Activated naive CD8-positive, alpha-beta T cell treated with anti-CD3 and anti-CD28 coated beads for 36 hours (primary cell): ENCODE results near the gene NDUFA7. TPM values are rescaled to one million over a fixed set of nuclear protein-coding genes. Genes with fewer than 3 reads are reported as not detected.
"Not testable (repeated sequence)": the region's sequence is repeated elsewhere in the genome, so short reads cannot be mapped to it uniquely, and the experiment has no call there.

Source experiments
- DNase-seq: peaks from one replicate; pipeline ENCODE4 v3.0.0; 2021
- H3K27ac Mint-ChIP-seq: one replicate; pipeline ENCODE4 v1.8.0; 2022; ENCODE audit warnings: mild to moderate bottlenecking, moderate library complexity, mixed read lengths
- H3K27me3 Mint-ChIP-seq: one replicate; pipeline ENCODE4 v1.8.0; 2022; ENCODE audit warnings: mild to moderate bottlenecking, mixed read lengths
- H3K36me3 Mint-ChIP-seq: one replicate; pipeline ENCODE4 v1.8.0; 2021; ENCODE audit warnings: mild to moderate bottlenecking, mixed read lengths
- H3K4me1 Mint-ChIP-seq: one replicate; pipeline ENCODE4 v1.8.0; 2021; ENCODE audit warnings: mixed read lengths
- H3K4me3 Mint-ChIP-seq: one replicate; pipeline ENCODE4 v1.8.0; 2022; ENCODE audit warnings: mild to moderate bottlenecking, moderate library complexity, mixed read lengths
- H3K9me3 Mint-ChIP-seq: one replicate; pipeline ENCODE4 v1.8.0; 2022; ENCODE audit warnings: mixed read lengths
- total RNA-seq, 2 experiments: library from RNA; stranded (reverse); gene quantifications; one replicate each; pipeline ENCODE4 v1.2.3, GENCODE V29; 2021

Gene NDUFA7
- total RNA-seq, 2 experiments from 2014 or later, result 78.0 to 84.8 TPM

GRCh38 chr19:8333767-8334457, 12.7 kb upstream of the NDUFA7 start:
- Mint-ChIP-seq H3K4me1 (peaks cover 4% of the 10 kb centered on the region), H3K36me3 (no peaks in the 10 kb centered on the region), H3K27me3 (peaks cover 42% of the 10 kb centered on the region), H3K27ac (no peak overlapping the region), H3K4me3 (no peak overlapping the region), H3K9me3 (no peaks in the 10 kb centered on the region)
- no peak for DNase-seq

GRCh38 chr19:8332976-8333766, 12.0 kb upstream of the NDUFA7 start:
- no peak overlapping the region for H3K4me3 Mint-ChIP-seq
- no peaks in the 10 kb centered on the region for H3K36me3 Mint-ChIP-seq
- no peak overlapping the region for H3K27ac Mint-ChIP-seq
- DNase-seq, result no peak
- H3K27me3 Mint-ChIP-seq, result peaks cover 37% of the 10 kb centered on the region
- H3K4me1 Mint-ChIP-seq, result peaks cover 4% of the 10 kb centered on the region
- no peaks in the 10 kb centered on the region for H3K9me3 Mint-ChIP-seq

- DNase-seq, result no peak
- H3K27ac Mint-ChIP-seq, result no peak overlapping the region
- H3K4me3 Mint-ChIP-seq, result no peak overlapping the region
- H3K4me1 Mint-ChIP-seq, result peaks cover 2% of the 10 kb centered on the region
- no peaks in the 10 kb centered on the region for H3K36me3 Mint-ChIP-seq
- H3K9me3 Mint-ChIP-seq, result no peaks in the 10 kb centered on the region
- H3K27me3 Mint-ChIP-seq, result peaks cover 20% of the 10 kb centered on the region
These were observed 10.2 kb upstream of the NDUFA7 start for GRCh38 chr19:8331263-8331845.

DNA sequence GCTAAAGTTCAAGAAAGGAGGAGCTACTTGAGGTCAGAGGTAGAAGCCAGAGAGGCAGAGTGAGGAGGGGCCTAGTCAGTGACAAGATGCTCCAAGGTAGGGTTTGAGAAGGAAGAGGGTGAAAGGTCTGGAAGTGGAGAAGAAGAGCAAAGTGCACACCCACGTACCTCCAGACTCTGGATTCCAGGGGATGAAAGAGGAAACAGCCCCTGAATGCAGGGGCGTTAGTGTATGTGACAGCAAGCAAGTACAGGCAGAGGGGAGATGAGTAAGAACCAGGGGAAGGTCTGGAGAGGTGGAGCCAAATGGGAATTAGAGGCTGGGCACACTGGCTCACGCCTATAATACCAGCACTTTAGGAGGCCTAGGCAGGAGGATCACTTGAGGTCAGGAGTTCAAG, 8.8 kb upstream of the NDUFA7 start:
- Mint-ChIP-seq H3K9me3 (no peaks in the 10 kb centered on the region), H3K4me1 (peaks cover 4% of the 10 kb centered on the region), H3K4me3 (no peak overlapping the region), H3K27ac (no peak overlapping the region), H3K36me3 (no peaks in the 10 kb centered on the region), H3K27me3 (peaks cover 12% of the 10 kb centered on the region)
- DNase-seq, result no peak

GRCh38 chr19:8325454-8325853, 4.3 kb upstream of the NDUFA7 start:
- Mint-ChIP-seq H3K4me3 (no peak overlapping the region), H3K27me3 (no peaks in the 10 kb centered on the region), H3K9me3 (no peaks in the 10 kb centered on the region), H3K4me1 (peaks cover 14% of the 10 kb centered on the region), H3K27ac (no peak overlapping the region), H3K36me3 (peaks cover 32% of the 10 kb centered on the region)
- no peak for DNase-seq

DNA sequence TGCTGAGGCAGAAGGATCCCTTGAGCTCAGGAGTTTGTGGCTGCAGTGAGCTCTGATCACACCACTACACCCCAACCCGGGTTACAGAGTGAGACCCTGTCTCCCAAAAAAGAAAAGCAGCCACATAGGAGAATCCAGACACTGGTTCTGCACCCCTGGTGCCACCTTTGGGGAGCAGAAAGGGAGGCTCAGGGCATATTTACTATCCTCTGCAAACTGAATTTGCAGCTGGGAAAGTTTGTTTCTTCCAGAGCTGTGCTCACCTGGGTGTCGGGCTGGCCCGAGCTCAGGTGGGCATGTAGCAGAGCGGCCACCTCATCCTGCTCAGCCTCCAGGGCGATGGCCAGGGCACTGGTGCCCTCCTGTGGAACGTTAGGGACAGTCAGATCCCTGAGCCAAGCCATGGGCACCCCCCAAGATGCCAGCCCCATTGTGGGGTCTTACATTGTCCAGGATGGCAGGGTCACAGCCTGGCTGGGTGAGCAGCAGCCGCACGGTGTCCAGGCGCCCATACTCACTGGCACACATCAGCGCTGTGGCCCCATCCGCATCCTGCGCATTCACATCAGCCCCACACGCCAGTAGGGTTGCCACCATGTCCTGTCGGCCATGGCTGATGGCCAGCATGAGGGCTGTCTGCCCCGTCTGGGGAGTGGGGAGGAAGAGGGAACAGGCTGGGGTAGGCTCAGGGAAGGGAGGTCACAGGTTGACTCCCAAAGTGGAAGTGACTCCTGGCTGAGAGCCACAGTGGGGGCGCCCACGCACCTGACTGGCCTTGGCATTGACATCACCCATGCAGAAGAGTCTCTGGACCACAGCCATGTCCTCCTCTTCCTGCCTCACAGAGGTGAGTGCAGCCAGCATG, 3.2 kb upstream of the NDUFA7 start:
- Mint-ChIP-seq H3K9me3 (no peaks in the 10 kb centered on the region), H3K36me3 (peaks cover 34% of the 10 kb centered on the region), H3K27me3 (no peaks in the 10 kb centered on the region), H3K4me3 (peak overlapping the region; percentile 97), H3K4me1 (peaks cover 21% of the 10 kb centered on the region), H3K27ac (peak overlapping the region; percentile 48)
- DNase-seq, result no peak

DNA sequence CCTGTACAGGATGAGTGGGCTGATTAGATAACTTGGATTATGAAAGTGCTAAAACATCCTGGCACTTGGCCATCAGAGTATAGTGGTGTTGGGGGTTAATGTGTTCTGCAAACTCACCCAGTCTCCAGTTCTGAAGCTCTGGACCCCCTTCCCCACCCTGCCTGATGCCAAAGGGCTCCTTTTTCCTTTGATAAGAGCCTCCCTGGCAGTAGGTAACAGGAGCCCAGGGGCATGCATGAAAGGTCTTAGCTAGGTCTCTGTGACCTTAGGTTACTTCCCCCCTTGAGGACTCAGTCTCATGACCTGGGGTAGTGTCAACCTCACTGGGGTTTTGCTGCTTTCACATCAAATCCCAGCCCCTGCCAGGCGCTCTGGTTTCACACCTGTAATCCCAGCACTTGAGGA, 2.6 kb upstream of the NDUFA7 start:
- Mint-ChIP-seq H3K27me3 (no peaks in the 10 kb centered on the region), H3K9me3 (no peaks in the 10 kb centered on the region), H3K27ac (peak overlapping the region; percentile 48), H3K4me3 (peak overlapping the region; percentile 97), H3K36me3 (peaks cover 35% of the 10 kb centered on the region), H3K4me1 (peaks cover 23% of the 10 kb centered on the region)
- no peak for DNase-seq

GRCh38 chr19:8322638-8322997, 1.4 kb upstream of the NDUFA7 start:
- H3K27ac Mint-ChIP-seq, result peak overlapping the region; percentile 95
- no peak for DNase-seq
- no peaks in the 10 kb centered on the region for H3K27me3 Mint-ChIP-seq
- H3K9me3 Mint-ChIP-seq, result no peaks in the 10 kb centered on the region
- H3K4me1 Mint-ChIP-seq, result peaks cover 23% of the 10 kb centered on the region
- H3K4me3 Mint-ChIP-seq, result peak overlapping the region; percentile 97
- H3K36me3 Mint-ChIP-seq, result peaks cover 37% of the 10 kb centered on the region

- H3K27ac Mint-ChIP-seq, result peak overlapping the region; percentile 95
- H3K4me3 Mint-ChIP-seq, result peak overlapping the region; percentile 97
- no peak for DNase-seq
- peaks cover 42% of the 10 kb centered on the region for H3K36me3 Mint-ChIP-seq
- peaks cover 23% of the 10 kb centered on the region for H3K4me1 Mint-ChIP-seq
- H3K9me3 Mint-ChIP-seq, result no peaks in the 10 kb centered on the region
- no peaks in the 10 kb centered on the region for H3K27me3 Mint-ChIP-seq
These were observed 937 bp upstream of the NDUFA7 start for GRCh38 chr19:8321986-8322637.

GRCh38 chr19:8320564-8321066, 560 bp downstream of the NDUFA7 start:
- DNase-seq, result peak; percentile 26
- peak overlapping the region; percentile 95 for H3K27ac Mint-ChIP-seq
- H3K9me3 Mint-ChIP-seq, result no peaks in the 10 kb centered on the region
- peak overlapping the region; percentile 97 for H3K4me3 Mint-ChIP-seq
- peaks cover 47% of the 10 kb centered on the region for H3K36me3 Mint-ChIP-seq
- no peaks in the 10 kb centered on the region for H3K27me3 Mint-ChIP-seq
- H3K4me1 Mint-ChIP-seq, result peaks cover 25% of the 10 kb centered on the region

- H3K4me1 Mint-ChIP-seq, result peaks cover 23% of the 10 kb centered on the region
- peaks cover 50% of the 10 kb centered on the region for H3K36me3 Mint-ChIP-seq
- H3K4me3 Mint-ChIP-seq, result peak overlapping the region; percentile 97
- no peaks in the 10 kb centered on the region for H3K9me3 Mint-ChIP-seq
- H3K27ac Mint-ChIP-seq, result peak overlapping the region; percentile 95
- H3K27me3 Mint-ChIP-seq, result no peaks in the 10 kb centered on the region
- DNase-seq, result no peak
These were observed 1.2 kb downstream of the NDUFA7 start for GRCh38 chr19:8319807-8320520.

DNA sequence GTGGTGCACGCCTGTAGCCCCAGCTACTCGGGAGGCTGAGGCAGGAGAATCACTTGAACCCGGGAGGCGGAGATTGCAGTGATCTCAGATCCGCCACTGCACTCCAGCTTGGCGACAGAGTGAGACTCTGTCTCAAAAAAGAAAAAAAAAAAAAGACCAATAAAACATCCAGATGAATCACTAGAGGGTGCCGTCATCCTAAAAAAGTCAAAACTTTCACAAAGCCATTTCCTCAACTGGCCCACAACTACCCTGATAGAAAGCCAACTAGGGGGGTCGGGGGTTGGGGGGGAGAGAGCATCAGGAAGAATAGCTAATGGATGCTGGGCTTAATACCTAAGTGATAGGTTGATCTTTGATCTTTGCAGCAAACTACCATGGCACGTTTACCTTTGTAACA, 2.3 kb downstream of the NDUFA7 start:
- not testable (repeated sequence) for H3K9me3 Mint-ChIP-seq, H3K27me3 Mint-ChIP-seq, DNase-seq
- Mint-ChIP-seq H3K27ac (peak overlapping the region; percentile 45), H3K36me3 (peaks cover 53% of the 10 kb centered on the region), H3K4me1 (peaks cover 20% of the 10 kb centered on the region), H3K4me3 (peak overlapping the region; percentile 10)

DNA sequence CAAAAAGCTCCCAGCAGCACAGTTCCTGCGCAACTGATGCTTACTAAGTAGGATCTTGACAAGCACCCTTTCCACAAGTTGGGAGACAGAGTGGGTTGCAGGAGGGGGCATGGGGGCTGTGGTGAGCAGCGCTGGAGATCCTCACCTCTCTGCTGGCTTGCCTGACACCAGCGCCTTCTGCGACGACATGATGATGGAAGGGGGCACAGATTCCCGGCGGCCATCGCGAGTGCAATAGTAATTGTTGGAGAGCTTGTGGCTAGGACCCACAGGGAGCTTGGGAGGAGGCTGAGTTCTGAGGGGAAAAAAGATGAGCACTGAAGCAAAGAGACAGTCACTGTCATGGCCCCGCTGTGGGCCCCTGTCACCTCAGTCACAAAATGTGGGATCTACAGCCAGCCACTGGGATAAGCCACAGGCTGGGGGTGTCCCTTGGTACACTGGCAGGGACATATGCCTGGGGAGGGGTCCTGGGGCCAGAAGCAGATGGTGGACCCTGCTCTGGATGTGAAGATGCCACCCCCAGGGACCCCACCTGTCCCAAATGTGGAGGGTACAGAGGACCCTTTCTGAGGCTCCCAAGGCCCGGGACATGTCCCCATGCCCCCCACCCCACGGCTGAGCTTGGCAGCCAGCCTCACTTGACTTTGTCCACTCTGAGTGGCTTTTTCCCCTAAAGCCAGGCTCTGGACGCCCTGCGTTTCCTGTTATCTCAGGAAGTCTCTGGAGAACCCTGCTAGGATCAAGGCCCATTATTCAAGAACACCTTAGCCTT, 4.6 kb downstream of the NDUFA7 start:
- Mint-ChIP-seq H3K4me1 (peaks cover 11% of the 10 kb centered on the region), H3K27ac (peak overlapping the region; percentile 29), H3K36me3 (peaks cover 31% of the 10 kb centered on the region), H3K4me3 (no peak overlapping the region), H3K9me3 (no peaks in the 10 kb centered on the region), H3K27me3 (no peaks in the 10 kb centered on the region)
- DNase-seq, result no peak
